Measurements from ENCODE around the gene PSENEN.

The PSENEN gene

DNA sequence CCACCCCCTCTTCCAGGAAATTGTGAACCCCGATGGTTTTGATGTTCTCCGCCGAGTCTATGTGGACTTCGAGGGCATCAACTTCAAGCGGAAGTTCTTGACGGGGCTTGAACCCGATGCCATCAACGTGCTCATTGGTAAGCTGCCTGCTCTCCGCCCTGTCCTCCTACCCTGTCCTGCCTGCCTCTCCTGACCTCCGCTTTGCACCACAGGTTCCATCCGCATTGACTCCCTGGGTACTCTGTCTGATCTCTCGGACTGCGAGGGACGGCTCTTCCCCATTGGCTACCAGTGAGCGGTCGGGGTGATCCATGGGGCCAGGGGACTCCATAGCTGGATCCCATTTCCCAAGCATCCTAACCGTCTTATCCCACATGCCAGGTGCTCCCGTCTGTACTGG lies 15.1 kb upstream of the PSENEN start:
- H3K4ac ChIP-seq (ENCODE audit: low read depth, low read length), result no peak overlapping the region
- no peaks in the 10 kb centered on the region for H3K79me1 ChIP-seq (ENCODE audit: low read length)
- H2BK15ac ChIP-seq (replicated peaks; ENCODE audit: low read depth), result no peak overlapping the region
- no peak overlapping the region for H3K4me3 ChIP-seq (ENCODE audit: low read length)
- H4K8ac ChIP-seq (ENCODE audit: low read depth, low read length), result no peak overlapping the region
- DNase-seq, result no peak
- no CpG with 5 or more reads among the region's 18 CpGs for WGBS (ENCODE audit: extremely low coverage, insufficient coverage, low lambda C conversion rate)
- H3K27me3 ChIP-seq (ENCODE audit: insufficient read depth, low read length, poor library complexity), result no peaks in the 10 kb centered on the region
- H2BK5ac ChIP-seq (ENCODE audit: low read length), result no peak overlapping the region
- no peak overlapping the region for H3K18ac ChIP-seq (ENCODE audit: low read length)
- peaks cover 23% of the 10 kb centered on the region for H3K36me3 ChIP-seq (ENCODE audit: control insufficient read depth, insufficient read depth, low read length)
- no peak overlapping the region for H2BK120ac ChIP-seq (ENCODE audit: low read depth, low read length)
- no peak overlapping the region for H3K9ac ChIP-seq (ENCODE audit: low read length)
- no peak overlapping the region for H3K56ac ChIP-seq (ENCODE audit: low read length)
- H3K4me2 ChIP-seq (ENCODE audit: low read length), result no peak overlapping the region
- H3K23ac ChIP-seq (ENCODE audit: low read length), result no peak overlapping the region
- H3K27ac ChIP-seq (ENCODE audit: low read depth, low read length), result no peak overlapping the region
- no peaks in the 10 kb centered on the region for H3K79me2 ChIP-seq (ENCODE audit: control insufficient read depth, insufficient read depth, low read length)
- H3K4me1 ChIP-seq (ENCODE audit: control insufficient read depth, low read depth, low read length), result no peaks in the 10 kb centered on the region
- no peak overlapping the region for H4K5ac ChIP-seq (ENCODE audit: low read length)
- H2AK5ac ChIP-seq (ENCODE audit: low read length), result no peak overlapping the region

DNA sequence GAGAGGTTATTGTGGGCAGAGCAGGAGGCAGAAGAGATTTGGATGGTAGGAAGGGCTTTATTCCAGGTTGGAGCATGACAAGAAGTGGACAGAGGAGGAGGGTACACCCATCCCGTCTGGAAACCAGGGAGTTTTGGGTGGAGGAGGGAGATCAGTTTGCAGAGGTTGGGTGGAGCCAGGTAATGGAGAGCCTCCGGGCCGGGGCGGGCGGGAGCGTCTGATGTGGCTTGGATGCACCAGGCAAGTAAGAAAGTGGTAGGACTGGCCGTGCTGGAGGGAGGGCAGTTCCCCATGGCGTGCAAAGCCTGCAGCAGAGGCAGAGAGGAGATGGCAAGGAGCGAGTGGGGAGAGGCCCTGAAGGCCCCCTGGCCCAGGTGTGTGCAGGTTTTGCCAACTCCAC lies 14.1 kb upstream of the PSENEN start:
- Histone ChIP-seq H3K36me3 (ENCODE audit: control insufficient read depth, insufficient read depth, low read length) (peaks cover 20% of the 10 kb centered on the region), H2AK5ac (ENCODE audit: low read length) (no peak overlapping the region), H4K8ac (ENCODE audit: low read depth, low read length) (no peak overlapping the region), H3K27ac (ENCODE audit: low read depth, low read length) (no peak overlapping the region), H3K18ac (ENCODE audit: low read length) (no peak overlapping the region), H3K23ac (ENCODE audit: low read length) (no peak overlapping the region), H3K27me3 (ENCODE audit: insufficient read depth, low read length, poor library complexity) (no peaks in the 10 kb centered on the region), H3K4ac (ENCODE audit: low read depth, low read length) (no peak overlapping the region), H3K79me2 (ENCODE audit: control insufficient read depth, insufficient read depth, low read length) (no peaks in the 10 kb centered on the region), H2BK5ac (ENCODE audit: low read length) (no peak overlapping the region), H3K79me1 (ENCODE audit: low read length) (no peaks in the 10 kb centered on the region), H3K4me1 (ENCODE audit: control insufficient read depth, low read depth, low read length) (no peaks in the 10 kb centered on the region), H3K9ac (ENCODE audit: low read length) (no peak overlapping the region), H2BK120ac (ENCODE audit: low read depth, low read length) (no peak overlapping the region), H3K4me3 (ENCODE audit: low read length) (no peak overlapping the region), H3K4me2 (ENCODE audit: low read length) (no peak overlapping the region), H4K5ac (ENCODE audit: low read length) (no peak overlapping the region), H2BK15ac (replicated peaks; ENCODE audit: low read depth) (no peak overlapping the region), H3K56ac (ENCODE audit: low read length) (no peak overlapping the region)
- DNase-seq, result no peak
- no CpG with 5 or more reads among the region's 9 CpGs for WGBS (ENCODE audit: extremely low coverage, insufficient coverage, low lambda C conversion rate)

DNA sequence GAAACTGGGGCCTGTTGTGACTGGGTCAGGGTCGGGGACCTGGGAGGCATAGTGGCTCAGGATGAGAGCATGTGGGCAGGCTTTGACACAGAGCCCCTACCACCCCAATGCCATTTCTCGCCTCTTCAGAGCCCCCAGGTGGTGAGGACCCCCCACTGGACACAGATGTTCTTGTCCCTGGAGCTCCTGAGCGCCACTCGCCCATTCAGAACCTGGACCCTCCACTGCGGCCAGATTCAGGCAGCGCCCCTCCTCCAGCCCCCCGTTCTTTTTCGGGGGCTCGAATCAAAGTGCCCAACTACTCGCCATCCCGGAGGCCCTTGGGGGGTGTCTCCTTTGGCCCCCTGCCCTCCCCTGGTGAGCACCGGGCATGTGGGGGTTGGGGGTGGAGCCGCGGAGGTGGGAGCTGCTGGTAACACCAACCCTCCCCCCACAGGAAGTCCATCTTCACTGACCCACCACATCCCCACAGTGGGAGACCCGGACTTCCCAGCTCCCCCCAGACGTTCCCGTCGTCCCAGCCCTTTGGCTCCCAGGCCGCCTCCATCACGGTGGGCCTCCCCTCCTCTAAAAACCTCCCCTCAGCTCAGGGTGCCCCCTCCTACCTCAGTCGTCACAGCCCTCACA lies 13.6 kb upstream of the PSENEN start:
- H2BK15ac ChIP-seq (replicated peaks; ENCODE audit: low read depth), result no peak overlapping the region
- H2BK120ac ChIP-seq (ENCODE audit: low read depth, low read length), result no peak overlapping the region
- H3K23ac ChIP-seq (ENCODE audit: low read length), result no peak overlapping the region
- H3K79me1 ChIP-seq (ENCODE audit: low read length), result no peaks in the 10 kb centered on the region
- no peak overlapping the region for H4K8ac ChIP-seq (ENCODE audit: low read depth, low read length)
- no peak overlapping the region for H2AK5ac ChIP-seq (ENCODE audit: low read length)
- H3K27ac ChIP-seq (ENCODE audit: low read depth, low read length), result no peak overlapping the region
- no peak overlapping the region for H3K4me3 ChIP-seq (ENCODE audit: low read length)
- H3K4me1 ChIP-seq (ENCODE audit: control insufficient read depth, low read depth, low read length), result no peaks in the 10 kb centered on the region
- no peak for DNase-seq
- H3K4me2 ChIP-seq (ENCODE audit: low read length), result no peak overlapping the region
- H2BK5ac ChIP-seq (ENCODE audit: low read length), result no peak overlapping the region
- no peaks in the 10 kb centered on the region for H3K79me2 ChIP-seq (ENCODE audit: control insufficient read depth, insufficient read depth, low read length)
- no peak overlapping the region for H3K4ac ChIP-seq (ENCODE audit: low read depth, low read length)
- no peak overlapping the region for H3K18ac ChIP-seq (ENCODE audit: low read length)
- peaks cover 22% of the 10 kb centered on the region for H3K36me3 ChIP-seq (ENCODE audit: control insufficient read depth, insufficient read depth, low read length)
- H3K27me3 ChIP-seq (ENCODE audit: insufficient read depth, low read length, poor library complexity), result no peaks in the 10 kb centered on the region
- no peak overlapping the region for H4K5ac ChIP-seq (ENCODE audit: low read length)
- H3K56ac ChIP-seq (ENCODE audit: low read length), result no peak overlapping the region
- no peak overlapping the region for H3K9ac ChIP-seq (ENCODE audit: low read length)
- no CpG with 5 or more reads among the region's 21 CpGs for WGBS (ENCODE audit: extremely low coverage, insufficient coverage, low lambda C conversion rate)

DNA sequence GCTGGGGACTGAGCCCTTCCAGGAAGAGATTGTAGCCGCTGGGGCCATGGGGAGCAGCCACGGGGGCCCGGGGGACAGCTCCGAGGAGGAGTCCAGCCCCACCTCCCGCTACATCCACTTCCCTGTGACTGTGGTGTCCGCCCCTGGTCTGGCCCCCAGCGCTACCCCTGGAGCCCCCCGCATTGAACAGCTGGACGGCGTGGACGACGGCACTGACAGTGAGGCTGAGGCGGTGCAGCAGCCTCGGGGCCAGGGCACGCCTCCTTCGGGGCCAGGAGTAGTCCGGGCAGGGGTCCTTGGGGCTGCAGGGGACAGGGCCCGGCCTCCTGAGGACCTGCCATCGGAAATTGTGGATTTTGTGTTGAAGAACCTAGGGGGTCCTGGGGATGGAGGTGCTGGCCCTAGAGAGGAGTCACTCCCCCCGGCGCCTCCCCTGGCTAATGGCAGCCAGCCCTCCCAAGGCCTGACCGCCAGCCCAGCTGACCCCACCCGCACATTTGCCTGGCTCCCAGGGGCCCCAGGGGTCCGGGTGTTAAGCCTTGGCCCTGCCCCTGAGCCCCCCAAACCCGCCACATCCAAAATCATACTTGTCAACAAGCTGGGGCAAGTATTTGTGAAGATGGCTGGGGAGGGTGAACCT lies 12.8 kb upstream of the PSENEN start:
- Histone ChIP-seq H4K5ac (ENCODE audit: low read length) (no peak overlapping the region), H3K23ac (ENCODE audit: low read length) (no peak overlapping the region), H3K27ac (ENCODE audit: low read depth, low read length) (no peak overlapping the region), H3K79me2 (ENCODE audit: control insufficient read depth, insufficient read depth, low read length) (no peaks in the 10 kb centered on the region), H3K4me3 (ENCODE audit: low read length) (no peak overlapping the region), H3K56ac (ENCODE audit: low read length) (no peak overlapping the region), H3K4me1 (ENCODE audit: control insufficient read depth, low read depth, low read length) (no peaks in the 10 kb centered on the region), H2AK5ac (ENCODE audit: low read length) (no peak overlapping the region), H3K27me3 (ENCODE audit: insufficient read depth, low read length, poor library complexity) (no peaks in the 10 kb centered on the region), H3K4ac (ENCODE audit: low read depth, low read length) (no peak overlapping the region), H3K4me2 (ENCODE audit: low read length) (no peak overlapping the region), H2BK15ac (replicated peaks; ENCODE audit: low read depth) (no peak overlapping the region), H2BK120ac (ENCODE audit: low read depth, low read length) (no peak overlapping the region), H2BK5ac (ENCODE audit: low read length) (no peak overlapping the region), H3K18ac (ENCODE audit: low read length) (no peak overlapping the region), H4K8ac (ENCODE audit: low read depth, low read length) (no peak overlapping the region), H3K36me3 (ENCODE audit: control insufficient read depth, insufficient read depth, low read length) (peaks cover 18% of the 10 kb centered on the region), H3K9ac (ENCODE audit: low read length) (no peak overlapping the region), H3K79me1 (ENCODE audit: low read length) (no peaks in the 10 kb centered on the region)
- WGBS (ENCODE audit: extremely low coverage, insufficient coverage, low lambda C conversion rate), result no CpG with 5 or more reads among the region's 25 CpGs
- DNase-seq, result no peak

DNA sequence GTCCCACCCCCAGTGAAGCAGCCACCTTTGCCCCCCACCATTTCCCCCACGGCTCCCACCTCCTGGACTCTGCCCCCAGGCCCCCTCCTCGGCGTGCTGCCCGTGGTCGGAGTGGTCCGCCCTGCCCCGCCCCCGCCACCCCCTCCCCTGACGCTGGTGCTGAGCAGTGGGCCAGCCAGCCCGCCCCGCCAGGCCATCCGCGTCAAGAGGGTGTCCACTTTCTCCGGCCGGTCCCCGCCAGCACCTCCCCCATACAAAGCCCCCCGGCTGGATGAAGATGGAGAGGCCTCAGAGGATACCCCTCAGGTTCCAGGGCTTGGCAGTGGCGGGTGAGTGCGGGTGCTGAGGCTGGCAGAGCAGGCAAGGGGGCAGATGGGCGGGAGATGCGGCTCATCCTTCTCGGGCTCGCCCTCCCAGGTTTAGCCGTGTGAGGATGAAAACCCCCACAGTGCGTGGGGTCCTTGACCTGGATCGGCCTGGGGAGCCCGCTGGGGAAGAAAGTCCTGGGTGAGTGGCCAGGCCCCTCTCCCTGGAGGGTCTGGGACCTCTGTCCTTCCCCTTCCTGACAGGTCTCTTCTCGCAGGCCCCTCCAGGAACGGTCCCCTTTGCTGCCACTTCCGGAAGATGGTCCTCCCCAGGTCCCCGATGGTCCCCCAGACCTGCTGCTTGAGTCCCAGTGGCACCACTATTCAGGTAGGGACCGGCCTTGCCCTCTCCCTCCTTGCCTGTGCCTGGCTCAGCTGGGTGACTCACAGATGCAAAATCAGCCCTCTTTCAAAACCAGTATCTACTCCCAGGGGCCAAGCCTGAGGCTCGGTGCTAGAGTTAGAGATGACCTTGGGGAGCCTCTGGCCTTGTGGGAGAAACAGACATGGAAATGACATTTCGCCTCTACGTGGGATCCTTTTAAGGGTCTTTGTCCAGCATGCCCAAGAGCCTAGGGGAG lies 12.0 kb upstream of the PSENEN start:
- DNase-seq, result no peak
- WGBS (ENCODE audit: extremely low coverage, insufficient coverage, low lambda C conversion rate), result no CpG with 5 or more reads among the region's 35 CpGs
- no peak overlapping the region for H2BK15ac ChIP-seq (replicated peaks; ENCODE audit: low read depth)
- no peak overlapping the region for H2BK120ac ChIP-seq (ENCODE audit: low read depth, low read length)
- no peak overlapping the region for H3K18ac ChIP-seq (ENCODE audit: low read length)
- H3K9ac ChIP-seq (ENCODE audit: low read length), result no peak overlapping the region
- no peak overlapping the region for H3K27ac ChIP-seq (ENCODE audit: low read depth, low read length)
- H3K4me1 ChIP-seq (ENCODE audit: control insufficient read depth, low read depth, low read length), result no peaks in the 10 kb centered on the region
- H3K36me3 ChIP-seq (ENCODE audit: control insufficient read depth, insufficient read depth, low read length), result peaks cover 20% of the 10 kb centered on the region
- H3K23ac ChIP-seq (ENCODE audit: low read length), result no peak overlapping the region
- H2BK5ac ChIP-seq (ENCODE audit: low read length), result no peak overlapping the region
- H3K4me2 ChIP-seq (ENCODE audit: low read length), result no peak overlapping the region
- H2AK5ac ChIP-seq (ENCODE audit: low read length), result no peak overlapping the region
- no peak overlapping the region for H3K4ac ChIP-seq (ENCODE audit: low read depth, low read length)
- H3K4me3 ChIP-seq (ENCODE audit: low read length), result no peak overlapping the region
- H3K79me1 ChIP-seq (ENCODE audit: low read length), result no peaks in the 10 kb centered on the region
- H4K8ac ChIP-seq (ENCODE audit: low read depth, low read length), result no peak overlapping the region
- no peaks in the 10 kb centered on the region for H3K79me2 ChIP-seq (ENCODE audit: control insufficient read depth, insufficient read depth, low read length)
- H4K5ac ChIP-seq (ENCODE audit: low read length), result no peak overlapping the region
- H3K56ac ChIP-seq (ENCODE audit: low read length), result no peak overlapping the region
- H3K27me3 ChIP-seq (ENCODE audit: insufficient read depth, low read length, poor library complexity), result no peaks in the 10 kb centered on the region
